ENCODE data around the gene RHOBTB1.

The RHOBTB1 gene

DNA sequence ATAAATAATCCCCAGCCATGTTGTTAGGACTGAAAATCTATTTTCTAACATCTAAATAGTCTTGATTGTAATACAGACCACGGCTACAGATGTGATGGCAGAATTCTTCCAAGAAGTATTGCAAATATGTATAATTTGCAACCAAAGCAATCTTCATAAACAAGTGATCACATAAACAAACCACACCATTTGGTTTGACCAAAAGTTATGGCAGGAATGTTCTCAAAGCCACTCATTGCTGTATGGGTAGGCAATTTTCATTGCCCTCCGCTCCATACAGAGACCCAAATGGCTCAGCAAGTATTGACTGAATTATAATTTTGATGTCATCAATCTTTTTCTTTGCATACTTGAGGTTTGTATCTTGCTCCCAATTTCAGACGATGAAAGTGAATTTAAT lies 19.0 kb upstream of the RHOBTB1 start:
- Histone ChIP-seq H3K4me3 (ENCODE audit: low read depth, low read length) (no peak overlapping the region), H3K4me1 (ENCODE audit: control insufficient read depth, insufficient read depth, low read length) (no peaks in the 10 kb centered on the region), H3K27me3 (ENCODE audit: control insufficient read depth, insufficient read depth, low read length) (no peaks in the 10 kb centered on the region), H3K36me3 (ENCODE audit: control insufficient read depth, insufficient read depth, low read length) (no peaks in the 10 kb centered on the region), H3K9me3 (ENCODE audit: control insufficient read depth, insufficient read depth, low read length) (no peaks in the 10 kb centered on the region), H3K9ac (ENCODE audit: low read depth, low read length) (no peak overlapping the region)

DNA sequence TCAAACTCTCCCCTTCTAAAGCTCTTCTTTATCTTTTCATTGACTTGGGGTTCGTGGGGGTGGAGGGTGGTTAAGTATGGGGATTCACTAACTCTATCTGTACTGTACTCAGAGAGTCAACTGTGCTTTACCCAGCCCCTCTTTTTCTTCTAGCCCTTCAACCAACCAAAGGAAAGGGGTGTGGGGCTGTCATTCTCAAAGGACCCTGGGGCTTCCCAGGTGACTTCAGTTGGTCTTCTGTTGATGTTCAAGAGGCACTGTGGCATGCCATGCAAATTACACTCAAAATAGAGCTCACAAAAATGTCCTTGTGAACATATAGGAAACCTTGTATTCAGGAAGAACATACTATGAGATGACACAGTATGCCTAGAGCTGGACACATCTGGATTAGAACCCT lies 16.9 kb upstream of the RHOBTB1 start:
- Histone ChIP-seq H3K4me1 (ENCODE audit: control insufficient read depth, insufficient read depth, low read length) (no peaks in the 10 kb centered on the region), H3K9ac (ENCODE audit: low read depth, low read length) (no peak overlapping the region), H3K27me3 (ENCODE audit: control insufficient read depth, insufficient read depth, low read length) (no peaks in the 10 kb centered on the region), H3K9me3 (ENCODE audit: control insufficient read depth, insufficient read depth, low read length) (no peaks in the 10 kb centered on the region), H3K4me3 (ENCODE audit: low read depth, low read length) (no peak overlapping the region), H3K36me3 (ENCODE audit: control insufficient read depth, insufficient read depth, low read length) (no peaks in the 10 kb centered on the region)

DNA sequence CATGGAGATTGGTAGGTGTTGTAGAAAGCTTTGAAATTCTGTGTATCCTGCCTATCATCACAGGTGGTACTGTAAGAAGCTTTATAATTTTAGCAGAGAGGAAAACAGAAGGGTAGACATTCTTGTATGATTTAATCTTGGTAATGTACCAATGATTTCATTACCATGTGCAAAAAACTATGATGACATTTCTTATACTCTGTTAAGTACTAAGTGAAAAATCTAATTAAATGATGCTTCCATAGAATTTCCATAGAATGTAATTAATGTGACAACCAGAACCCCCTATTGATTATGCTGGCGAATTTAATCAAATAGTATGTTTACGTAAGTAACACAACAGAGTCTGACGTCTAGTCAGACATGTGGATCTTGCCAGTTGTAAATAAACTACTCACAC lies 16.0 kb upstream of the RHOBTB1 start:
- H3K27me3 ChIP-seq (ENCODE audit: control insufficient read depth, insufficient read depth, low read length) = no peaks in the 10 kb centered on the region
- no peaks in the 10 kb centered on the region for H3K36me3 ChIP-seq (ENCODE audit: control insufficient read depth, insufficient read depth, low read length)
- H3K9ac ChIP-seq (ENCODE audit: low read depth, low read length) = no peak overlapping the region
- H3K9me3 ChIP-seq (ENCODE audit: control insufficient read depth, insufficient read depth, low read length) = no peaks in the 10 kb centered on the region
- H3K4me1 ChIP-seq (ENCODE audit: control insufficient read depth, insufficient read depth, low read length) = no peaks in the 10 kb centered on the region
- no peak overlapping the region for H3K4me3 ChIP-seq (ENCODE audit: low read depth, low read length)

DNA sequence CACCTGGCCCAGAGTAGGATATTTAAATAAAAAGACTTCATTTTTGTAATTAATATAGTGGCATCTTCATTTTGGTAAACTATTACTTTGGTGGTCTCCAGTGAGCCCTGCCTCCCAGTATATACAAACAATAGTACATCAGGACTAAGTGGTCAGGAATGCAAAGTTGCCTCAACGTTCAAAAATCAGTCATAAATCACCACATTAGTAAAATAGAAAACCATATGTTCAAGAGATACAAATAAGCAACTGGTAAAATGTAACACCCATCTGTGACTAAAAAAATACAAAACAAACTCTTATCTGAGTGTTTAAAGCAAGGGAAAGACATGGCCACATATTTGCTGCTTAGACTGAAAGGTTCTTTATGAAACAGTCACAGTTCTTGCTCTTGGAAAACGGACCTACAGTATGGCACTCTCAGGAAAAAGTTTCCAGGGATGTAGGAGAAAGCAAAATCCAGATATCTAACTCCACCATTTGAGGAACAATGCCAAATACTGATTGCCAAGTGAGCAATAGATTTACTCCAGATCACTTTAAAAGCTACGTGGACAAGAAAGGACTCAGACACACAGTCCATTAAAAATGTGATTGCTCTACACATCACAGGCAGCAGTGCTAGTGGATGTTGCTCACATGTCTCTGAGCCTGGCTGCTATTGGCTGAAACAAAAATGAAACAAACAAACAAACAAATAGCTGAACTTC lies 15.1 kb upstream of the RHOBTB1 start:
- H3K4me1 ChIP-seq (ENCODE audit: control insufficient read depth, insufficient read depth, low read length) = no peaks in the 10 kb centered on the region
- H3K27me3 ChIP-seq (ENCODE audit: control insufficient read depth, insufficient read depth, low read length) = no peaks in the 10 kb centered on the region
- H3K4me3 ChIP-seq (ENCODE audit: low read depth, low read length) = no peak overlapping the region
- H3K36me3 ChIP-seq (ENCODE audit: control insufficient read depth, insufficient read depth, low read length) = no peaks in the 10 kb centered on the region
- H3K9ac ChIP-seq (ENCODE audit: low read depth, low read length) = no peak overlapping the region
- H3K9me3 ChIP-seq (ENCODE audit: control insufficient read depth, insufficient read depth, low read length) = no peaks in the 10 kb centered on the region

DNA sequence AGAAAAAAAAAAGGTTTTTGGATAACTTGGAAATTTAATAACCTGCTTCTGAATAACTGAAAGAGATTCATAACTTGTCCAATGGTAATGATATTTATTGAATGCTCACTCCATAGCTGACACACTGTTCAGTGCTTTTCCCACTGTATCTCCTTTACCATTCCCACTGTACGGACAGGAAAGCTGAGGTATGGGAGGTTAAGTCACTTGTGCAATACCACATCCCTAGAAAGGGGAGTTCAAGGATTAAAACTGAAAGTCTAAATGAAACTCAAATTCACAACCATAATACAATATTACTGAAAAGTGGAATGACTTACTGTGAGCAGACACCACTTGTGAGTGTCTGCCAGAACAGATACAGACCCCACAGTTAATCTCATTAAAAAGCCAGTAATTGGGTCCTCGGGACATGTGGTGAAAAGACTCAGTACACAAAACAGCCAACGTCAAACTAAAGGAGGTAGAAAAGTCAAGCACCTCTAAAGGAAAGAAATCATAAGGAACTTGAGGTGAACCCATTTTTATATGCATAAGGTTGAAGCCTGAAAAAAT lies 13.8 kb upstream of the RHOBTB1 start:
- H3K4me3 ChIP-seq (ENCODE audit: low read depth, low read length) = no peak overlapping the region
- no peaks in the 10 kb centered on the region for H3K27me3 ChIP-seq (ENCODE audit: control insufficient read depth, insufficient read depth, low read length)
- H3K9ac ChIP-seq (ENCODE audit: low read depth, low read length) = no peak overlapping the region
- no peaks in the 10 kb centered on the region for H3K4me1 ChIP-seq (ENCODE audit: control insufficient read depth, insufficient read depth, low read length)
- no peaks in the 10 kb centered on the region for H3K36me3 ChIP-seq (ENCODE audit: control insufficient read depth, insufficient read depth, low read length)
- no peaks in the 10 kb centered on the region for H3K9me3 ChIP-seq (ENCODE audit: control insufficient read depth, insufficient read depth, low read length)

DNA sequence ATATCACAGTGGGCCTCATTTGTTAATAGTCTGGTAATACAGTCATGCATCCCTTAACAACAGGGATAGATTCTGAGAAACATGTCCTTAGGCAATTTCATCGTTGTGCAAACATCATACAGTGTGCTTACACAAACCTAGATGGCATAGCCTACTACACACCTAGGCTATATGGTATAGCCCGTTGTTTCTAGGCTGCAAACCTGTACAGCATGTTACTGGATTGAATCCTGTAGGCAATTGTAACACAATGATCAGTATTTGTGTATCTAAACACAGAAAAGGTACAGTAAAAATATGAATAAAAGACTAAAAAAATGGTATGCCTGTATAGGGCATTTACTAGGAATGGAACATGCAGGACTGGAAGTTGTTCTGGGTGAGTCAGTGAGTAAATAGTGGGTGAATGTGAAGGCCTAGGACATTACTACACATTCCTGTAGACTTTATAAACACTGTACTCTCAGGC lies 12.0 kb upstream of the RHOBTB1 start:
- Histone ChIP-seq H3K4me1 (ENCODE audit: control insufficient read depth, insufficient read depth, low read length) (no peaks in the 10 kb centered on the region), H3K36me3 (ENCODE audit: control insufficient read depth, insufficient read depth, low read length) (no peaks in the 10 kb centered on the region), H3K4me3 (ENCODE audit: low read depth, low read length) (no peak overlapping the region)

DNA sequence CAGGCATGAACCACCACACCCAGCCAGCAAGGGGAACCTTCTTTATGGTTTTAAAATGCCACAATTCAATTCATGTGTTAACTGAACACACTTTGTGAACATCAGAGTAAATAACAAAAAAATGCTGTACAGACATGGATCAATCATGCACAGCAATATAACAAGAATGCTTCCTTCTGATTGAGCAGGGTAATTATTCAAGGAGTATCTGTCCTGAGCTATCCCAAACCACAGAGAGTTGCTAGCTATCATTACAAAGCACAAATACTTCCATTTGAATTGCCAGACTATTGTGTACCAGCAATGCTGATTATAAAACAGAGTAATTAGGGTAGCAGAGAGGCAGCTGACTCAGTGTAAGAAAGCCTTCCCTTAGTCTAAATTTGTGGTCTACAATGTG lies 11.3 kb upstream of the RHOBTB1 start:
- Histone ChIP-seq H3K4me3 (ENCODE audit: low read depth, low read length) (no peak overlapping the region), H3K4me1 (ENCODE audit: control insufficient read depth, insufficient read depth, low read length) (no peaks in the 10 kb centered on the region), H3K9me3 (ENCODE audit: control insufficient read depth, insufficient read depth, low read length) (no peaks in the 10 kb centered on the region)

More for the DNA sequence above, 12.0 kb upstream of the RHOBTB1 start:
- Histone ChIP-seq H3K9ac (ENCODE audit: low read depth, low read length) (no peak overlapping the region), H3K27me3 (ENCODE audit: control insufficient read depth, insufficient read depth, low read length) (no peaks in the 10 kb centered on the region), H3K9me3 (ENCODE audit: control insufficient read depth, insufficient read depth, low read length) (no peaks in the 10 kb centered on the region)

DNA sequence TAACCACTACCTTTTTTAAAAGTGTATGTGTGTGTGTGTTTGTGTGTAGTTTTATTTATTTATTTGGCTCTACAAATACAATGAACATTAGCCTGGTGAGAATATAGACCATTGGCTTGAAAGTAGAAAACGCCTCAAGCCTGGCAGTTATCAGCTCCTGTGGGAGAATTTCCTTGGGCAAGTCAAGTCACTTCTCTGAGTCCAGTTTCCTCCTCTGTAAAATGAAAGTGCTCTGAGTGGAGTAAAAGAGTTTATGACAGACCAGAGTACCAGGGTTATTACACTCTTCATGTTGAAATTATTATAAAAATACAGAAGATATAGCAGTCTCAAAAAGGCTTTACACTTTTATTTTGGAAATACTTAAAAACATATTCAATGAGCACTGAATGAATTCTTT lies 10.1 kb upstream of the RHOBTB1 start:
- Histone ChIP-seq H3K9me3 (ENCODE audit: control insufficient read depth, insufficient read depth, low read length) (no peaks in the 10 kb centered on the region), H3K4me1 (ENCODE audit: control insufficient read depth, insufficient read depth, low read length) (no peaks in the 10 kb centered on the region), H3K27me3 (ENCODE audit: control insufficient read depth, insufficient read depth, low read length) (no peaks in the 10 kb centered on the region), H3K4me3 (ENCODE audit: low read depth, low read length) (no peak overlapping the region), H3K9ac (ENCODE audit: low read depth, low read length) (no peak overlapping the region), H3K36me3 (ENCODE audit: control insufficient read depth, insufficient read depth, low read length) (no peaks in the 10 kb centered on the region)

More for the DNA sequence above, 11.3 kb upstream of the RHOBTB1 start:
- Histone ChIP-seq H3K36me3 (ENCODE audit: control insufficient read depth, insufficient read depth, low read length) (no peaks in the 10 kb centered on the region), H3K9ac (ENCODE audit: low read depth, low read length) (no peak overlapping the region), H3K27me3 (ENCODE audit: control insufficient read depth, insufficient read depth, low read length) (no peaks in the 10 kb centered on the region)

DNA sequence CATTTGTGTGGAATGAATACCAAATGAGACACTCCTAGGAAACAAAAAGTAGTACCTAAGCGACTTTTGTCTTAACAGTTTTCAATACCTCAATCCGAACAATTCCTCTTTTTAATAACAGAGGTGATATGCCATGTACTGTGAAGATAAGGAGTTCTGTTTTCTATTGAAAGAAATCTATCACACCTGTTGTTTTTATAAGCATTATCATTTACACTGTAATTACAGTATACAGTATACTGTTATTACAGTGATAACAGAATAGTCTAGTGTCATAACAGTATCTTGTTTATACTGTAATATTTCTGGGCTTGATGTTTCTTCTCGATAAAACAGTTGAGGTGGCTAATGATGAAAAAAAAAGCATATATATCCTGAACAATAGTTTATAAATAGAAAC lies 9.4 kb upstream of the RHOBTB1 start:
- no peak overlapping the region for H3K4me3 ChIP-seq (ENCODE audit: low read depth, low read length)
- H3K4me1 ChIP-seq (ENCODE audit: control insufficient read depth, insufficient read depth, low read length) = no peaks in the 10 kb centered on the region
- H3K36me3 ChIP-seq (ENCODE audit: control insufficient read depth, insufficient read depth, low read length) = no peaks in the 10 kb centered on the region

DNA sequence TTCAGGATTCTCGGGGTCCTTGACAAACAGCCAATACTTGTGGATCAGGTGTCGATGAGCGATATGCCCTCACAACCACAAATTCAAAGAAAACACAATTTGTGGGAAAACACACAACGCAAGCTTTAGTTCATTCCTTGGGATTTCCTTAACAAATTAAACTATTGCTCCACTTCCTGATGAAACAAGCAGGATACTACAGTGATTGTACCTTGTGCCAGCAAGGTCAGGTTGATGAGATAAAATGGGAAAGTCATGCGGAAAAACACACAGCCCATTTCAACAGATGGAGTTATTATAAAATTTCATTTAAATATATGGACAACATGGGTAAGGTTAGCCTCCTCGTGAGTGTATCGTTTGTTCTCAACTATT lies 8.8 kb upstream of the RHOBTB1 start:
- no peaks in the 10 kb centered on the region for H3K27me3 ChIP-seq (ENCODE audit: control insufficient read depth, insufficient read depth, low read length)
- no peaks in the 10 kb centered on the region for H3K36me3 ChIP-seq (ENCODE audit: control insufficient read depth, insufficient read depth, low read length)
- no peak overlapping the region for H3K4me3 ChIP-seq (ENCODE audit: low read depth, low read length)
- no peaks in the 10 kb centered on the region for H3K4me1 ChIP-seq (ENCODE audit: control insufficient read depth, insufficient read depth, low read length)
- no peaks in the 10 kb centered on the region for H3K9me3 ChIP-seq (ENCODE audit: control insufficient read depth, insufficient read depth, low read length)
- no peak overlapping the region for H3K9ac ChIP-seq (ENCODE audit: low read depth, low read length)

More for the DNA sequence above, 9.4 kb upstream of the RHOBTB1 start:
- Histone ChIP-seq H3K9ac (ENCODE audit: low read depth, low read length) (no peak overlapping the region), H3K9me3 (ENCODE audit: control insufficient read depth, insufficient read depth, low read length) (no peaks in the 10 kb centered on the region), H3K27me3 (ENCODE audit: control insufficient read depth, insufficient read depth, low read length) (no peaks in the 10 kb centered on the region)

DNA sequence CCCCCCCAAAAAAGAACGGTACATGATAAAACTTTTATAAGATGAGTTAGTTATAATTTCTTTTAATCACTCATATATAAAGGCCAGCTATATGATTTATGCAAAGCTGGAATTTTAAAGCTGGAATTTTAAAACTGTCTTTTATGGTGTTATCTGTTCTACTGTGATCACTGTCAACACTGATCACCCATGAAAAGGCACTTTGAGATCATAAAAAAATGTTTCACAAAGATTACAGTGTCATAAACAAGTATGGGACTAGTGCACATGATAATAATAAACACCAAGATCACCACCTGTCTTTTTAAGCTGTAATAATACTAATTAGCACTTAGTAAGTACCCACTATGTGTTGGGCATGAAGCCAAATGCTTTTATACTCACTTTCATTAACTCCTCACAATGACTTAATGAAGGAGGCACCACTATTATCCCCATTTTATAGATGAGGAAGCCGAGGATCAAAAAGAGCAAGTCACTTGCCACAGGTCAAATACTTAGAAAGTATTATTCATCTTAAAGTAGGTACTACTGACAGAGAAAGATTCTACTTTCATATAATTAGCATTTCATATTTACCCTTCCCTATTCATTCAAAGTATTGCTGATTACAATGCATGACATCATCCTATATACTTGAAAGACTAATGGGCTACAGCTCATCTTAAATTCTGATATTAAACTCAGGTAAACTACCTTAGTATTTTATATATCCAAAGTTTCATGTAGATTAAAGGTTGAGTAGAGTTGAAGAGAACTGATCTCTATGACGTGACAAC lies 8.3 kb upstream of the RHOBTB1 start:
- H3K4me1 ChIP-seq (ENCODE audit: control insufficient read depth, insufficient read depth, low read length) = no peaks in the 10 kb centered on the region
- H3K9ac ChIP-seq (ENCODE audit: low read depth, low read length) = no peak overlapping the region
- H3K27me3 ChIP-seq (ENCODE audit: control insufficient read depth, insufficient read depth, low read length) = no peaks in the 10 kb centered on the region
- H3K4me3 ChIP-seq (ENCODE audit: low read depth, low read length) = no peak overlapping the region
- no peaks in the 10 kb centered on the region for H3K9me3 ChIP-seq (ENCODE audit: control insufficient read depth, insufficient read depth, low read length)
- H3K36me3 ChIP-seq (ENCODE audit: control insufficient read depth, insufficient read depth, low read length) = no peaks in the 10 kb centered on the region

DNA sequence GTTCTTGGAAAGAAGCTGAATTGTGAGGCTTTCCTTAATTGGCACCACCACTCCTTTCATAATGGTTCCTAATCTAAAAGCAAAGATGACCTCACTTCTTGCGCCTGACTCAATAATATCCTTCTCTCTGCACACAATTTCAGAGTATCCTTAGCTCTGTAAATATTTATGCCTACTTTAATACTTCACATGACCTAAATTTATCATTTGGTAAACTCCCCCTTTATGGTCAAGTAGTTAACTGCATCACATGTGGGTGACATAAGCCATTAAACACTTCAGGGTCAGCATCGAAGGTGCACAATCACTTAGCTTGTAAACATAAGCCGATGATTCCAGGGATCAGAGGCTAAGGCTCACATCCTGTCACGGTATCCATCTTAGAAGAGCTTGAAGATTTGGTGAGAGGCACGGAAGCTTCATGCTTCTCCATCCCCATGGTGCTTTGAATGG lies 7.3 kb upstream of the RHOBTB1 start:
- Histone ChIP-seq H3K4me3 (ENCODE audit: low read depth, low read length) (no peak overlapping the region), H3K4me1 (ENCODE audit: control insufficient read depth, insufficient read depth, low read length) (no peaks in the 10 kb centered on the region), H3K9me3 (ENCODE audit: control insufficient read depth, insufficient read depth, low read length) (no peaks in the 10 kb centered on the region), H3K36me3 (ENCODE audit: control insufficient read depth, insufficient read depth, low read length) (no peaks in the 10 kb centered on the region), H3K9ac (ENCODE audit: low read depth, low read length) (no peak overlapping the region), H3K27me3 (ENCODE audit: control insufficient read depth, insufficient read depth, low read length) (no peaks in the 10 kb centered on the region)
